ENCODE results near the gene NKX6-2.

The NKX6-2 gene

GRCh38 chr10:132813560-132814468 lies 27.9 kb upstream of the NKX6-2 start:
- no peaks in the 10 kb centered on the region for H3K4me1 ChIP-seq (ENCODE audit: low read length)
- H3K4me2 ChIP-seq (ENCODE audit: low read length), result no peak overlapping the region
- no peak for TF ChIP-seq EZH2phosphoT487 (IDR thresholded peaks at IDR 0.05; ENCODE audit: low read depth)
- TF ChIP-seq, protein P1, sequence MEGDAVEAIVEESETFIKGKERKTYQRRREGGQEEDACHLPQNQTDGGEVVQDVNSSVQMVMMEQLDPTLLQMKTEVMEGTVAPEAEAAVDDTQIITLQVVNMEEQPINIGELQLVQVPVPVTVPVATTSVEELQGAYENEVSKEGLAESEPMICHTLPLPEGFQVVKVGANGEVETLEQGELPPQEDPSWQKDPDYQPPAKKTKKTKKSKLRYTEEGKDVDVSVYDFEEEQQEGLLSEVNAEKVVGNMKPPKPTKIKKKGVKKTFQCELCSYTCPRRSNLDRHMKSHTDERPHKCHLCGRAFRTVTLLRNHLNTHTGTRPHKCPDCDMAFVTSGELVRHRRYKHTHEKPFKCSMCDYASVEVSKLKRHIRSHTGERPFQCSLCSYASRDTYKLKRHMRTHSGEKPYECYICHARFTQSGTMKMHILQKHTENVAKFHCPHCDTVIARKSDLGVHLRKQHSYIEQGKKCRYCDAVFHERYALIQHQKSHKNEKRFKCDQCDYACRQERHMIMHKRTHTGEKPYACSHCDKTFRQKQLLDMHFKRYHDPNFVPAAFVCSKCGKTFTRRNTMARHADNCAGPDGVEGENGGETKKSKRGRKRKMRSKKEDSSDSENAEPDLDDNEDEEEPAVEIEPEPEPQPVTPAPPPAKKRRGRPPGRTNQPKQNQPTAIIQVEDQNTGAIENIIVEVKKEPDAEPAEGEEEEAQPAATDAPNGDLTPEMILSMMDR (IDR thresholded peaks at IDR 0.05; ENCODE audit: low read depth, low read length), result no peak
- H3K36me3 ChIP-seq (replicated peaks; ENCODE audit: low read depth, low read length), result no peaks in the 10 kb centered on the region
- no peaks in the 10 kb centered on the region for H3K27me3 ChIP-seq (ENCODE audit: low read depth, low read length)
- H3K79me2 ChIP-seq (ENCODE audit: low read length), result no peaks in the 10 kb centered on the region
- no peak overlapping the region for H3K9ac ChIP-seq (ENCODE audit: low read length)
- H3K4me3 ChIP-seq (ENCODE audit: low read length), result no peak overlapping the region
- no peak overlapping the region for H2AFZ ChIP-seq (ENCODE audit: low read depth, low read length)
- no peak overlapping the region for H3K27ac ChIP-seq (ENCODE audit: low read length)
- H4K20me1 ChIP-seq (ENCODE audit: insufficient read depth, low read length), result no peaks in the 10 kb centered on the region
- no peaks in the 10 kb centered on the region for H3K9me3 ChIP-seq (ENCODE audit: insufficient read depth, low read length)

- Histone ChIP-seq H3K9me3 (ENCODE audit: insufficient read depth, low read length) (no peaks in the 10 kb centered on the region), H3K4me1 (ENCODE audit: low read length) (no peaks in the 10 kb centered on the region), H3K36me3 (replicated peaks; ENCODE audit: low read depth, low read length) (no peaks in the 10 kb centered on the region), H3K4me2 (ENCODE audit: low read length) (no peak overlapping the region), H3K4me3 (ENCODE audit: low read length) (no peak overlapping the region), H4K20me1 (ENCODE audit: insufficient read depth, low read length) (no peaks in the 10 kb centered on the region), H3K79me2 (ENCODE audit: low read length) (no peaks in the 10 kb centered on the region), H3K27me3 (ENCODE audit: low read depth, low read length) (no peaks in the 10 kb centered on the region), H2AFZ (ENCODE audit: low read depth, low read length) (no peak overlapping the region), H3K9ac (ENCODE audit: low read length) (no peak overlapping the region), H3K27ac (ENCODE audit: low read length) (no peak overlapping the region)
- TF ChIP-seq, protein P1 (IDR thresholded peaks at IDR 0.05; ENCODE audit: low read depth, low read length), result no peak
- TF ChIP-seq EZH2phosphoT487 (IDR thresholded peaks at IDR 0.05; ENCODE audit: low read depth), result no peak
Measured at GRCh38 chr10:132813001-132813401, 27.1 kb upstream of the NKX6-2 start.

GRCh38 chr10:132812520-132812919 lies 26.6 kb upstream of the NKX6-2 start:
- H3K27me3 ChIP-seq (ENCODE audit: low read depth, low read length), result no peaks in the 10 kb centered on the region
- no peak overlapping the region for H3K4me3 ChIP-seq (ENCODE audit: low read length)
- H3K9ac ChIP-seq (ENCODE audit: low read length), result no peak overlapping the region
- no peaks in the 10 kb centered on the region for H3K36me3 ChIP-seq (replicated peaks; ENCODE audit: low read depth, low read length)
- H3K9me3 ChIP-seq (ENCODE audit: insufficient read depth, low read length), result no peaks in the 10 kb centered on the region
- H4K20me1 ChIP-seq (ENCODE audit: insufficient read depth, low read length), result no peaks in the 10 kb centered on the region
- H3K79me2 ChIP-seq (ENCODE audit: low read length), result no peaks in the 10 kb centered on the region
- no peak overlapping the region for H3K4me2 ChIP-seq (ENCODE audit: low read length)
- TF ChIP-seq, protein P1 (IDR thresholded peaks at IDR 0.05; ENCODE audit: low read depth, low read length), result no peak
- no peak overlapping the region for H3K27ac ChIP-seq (ENCODE audit: low read length)
- H3K4me1 ChIP-seq (ENCODE audit: low read length), result no peaks in the 10 kb centered on the region
- no peak overlapping the region for H2AFZ ChIP-seq (ENCODE audit: low read depth, low read length)

DNA sequence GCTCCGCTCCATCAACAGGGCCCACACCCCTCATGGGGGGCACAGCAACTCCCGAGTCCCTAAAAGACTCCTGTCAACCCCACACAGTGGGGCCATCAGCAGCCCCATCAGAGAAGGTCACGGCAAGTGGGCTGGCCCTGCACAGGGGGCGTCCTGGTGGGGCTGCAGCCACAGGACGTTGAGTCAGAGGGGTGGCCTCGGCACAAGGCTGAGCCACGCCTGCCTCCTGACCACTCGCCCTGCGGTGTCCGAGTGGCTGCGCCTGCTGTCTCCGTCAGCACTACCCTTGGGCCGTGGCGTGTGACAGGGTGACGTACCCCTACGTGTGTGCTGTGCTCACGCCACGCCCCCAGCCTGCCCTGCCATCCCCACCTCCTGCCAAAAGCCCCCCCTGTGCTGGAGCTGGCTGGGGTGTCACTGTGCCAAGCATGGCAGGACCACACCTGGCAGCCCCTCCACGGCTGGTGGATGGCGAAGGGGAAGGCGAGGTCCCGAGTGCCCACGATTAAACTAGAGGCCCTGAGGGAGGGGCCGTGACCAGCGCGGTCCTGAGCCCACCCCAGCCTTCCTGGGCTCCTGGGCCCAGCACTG lies 26.0 kb upstream of the NKX6-2 start:
- Histone ChIP-seq H3K9ac (ENCODE audit: low read length) (no peak overlapping the region), H2AFZ (ENCODE audit: low read depth, low read length) (no peak overlapping the region), H3K4me2 (ENCODE audit: low read length) (no peak overlapping the region), H4K20me1 (ENCODE audit: insufficient read depth, low read length) (no peaks in the 10 kb centered on the region), H3K27me3 (ENCODE audit: low read depth, low read length) (no peaks in the 10 kb centered on the region), H3K9me3 (ENCODE audit: insufficient read depth, low read length) (no peaks in the 10 kb centered on the region), H3K4me1 (ENCODE audit: low read length) (no peaks in the 10 kb centered on the region), H3K4me3 (ENCODE audit: low read length) (no peak overlapping the region), H3K27ac (ENCODE audit: low read length) (no peak overlapping the region), H3K79me2 (ENCODE audit: low read length) (no peaks in the 10 kb centered on the region), H3K36me3 (replicated peaks; ENCODE audit: low read depth, low read length) (no peaks in the 10 kb centered on the region)
- TF ChIP-seq EZH2phosphoT487 (IDR thresholded peaks at IDR 0.05; ENCODE audit: low read depth), result no peak
- TF ChIP-seq, protein P1 (IDR thresholded peaks at IDR 0.05; ENCODE audit: low read depth, low read length), result no peak

Measured in OCI-LY3 (cell line).